ENCODE data around the gene SMIM36.
"Not testable (repeated sequence)": the region's sequence is repeated elsewhere in the genome, so short reads cannot be mapped to it uniquely, and the experiment has no call there.

Gene SMIM36

GRCh38 chr17:55453839-55454557 is 57.3 kb downstream of the SMIM36 start:
- DNase-seq, result no peak

DNA sequence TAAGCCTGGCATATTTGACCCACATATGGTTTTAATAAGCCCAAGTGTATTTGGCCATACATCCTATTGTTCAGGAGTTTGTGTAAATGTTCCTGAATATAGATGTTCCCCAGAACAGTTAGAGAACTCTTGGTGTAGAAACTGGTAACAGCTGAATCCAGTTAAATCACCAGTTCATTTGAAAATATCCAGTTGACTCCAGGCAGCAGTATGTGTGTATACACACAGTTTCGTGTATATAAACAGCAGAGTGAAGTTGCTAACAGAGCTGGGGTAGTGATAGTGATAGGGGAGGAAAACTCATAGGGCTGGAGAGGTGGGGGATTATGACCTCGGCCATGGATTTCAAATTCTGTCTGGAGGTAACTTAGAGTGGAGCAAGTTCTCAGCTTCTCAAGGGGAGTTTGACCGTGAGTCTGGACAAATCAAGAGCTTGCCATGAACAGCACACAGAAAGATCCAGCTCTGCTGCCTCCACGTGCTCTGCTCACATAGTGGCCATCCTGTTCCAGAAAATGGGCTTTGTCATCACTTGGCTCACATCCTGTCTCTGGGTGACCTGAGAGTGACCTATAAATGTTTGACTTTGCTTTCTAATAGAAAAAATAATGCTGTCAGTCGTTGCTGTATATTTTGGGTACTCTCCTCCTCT is 59.0 kb downstream of the SMIM36 start:
- DNase-seq, result no peak

DNA sequence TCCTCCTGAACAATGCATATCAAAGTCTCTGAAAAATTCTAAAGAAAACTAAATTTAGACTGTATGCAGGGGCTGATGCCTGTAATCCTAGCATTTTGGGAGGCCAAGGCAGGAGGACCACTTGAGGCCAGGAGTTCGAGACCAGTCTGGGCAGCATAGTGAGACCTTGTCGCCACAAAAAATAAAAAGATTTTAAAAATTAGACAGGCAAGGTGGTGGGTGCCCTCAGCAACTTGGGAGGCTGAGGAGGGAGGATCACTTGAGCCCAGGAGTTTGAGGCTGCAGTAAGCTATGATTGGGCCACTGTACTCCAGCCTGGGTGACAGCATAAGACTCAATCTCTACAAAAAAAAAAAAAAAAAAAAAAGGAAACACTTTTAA is 59.5 kb downstream of the SMIM36 start:
- DNase-seq, result no peak

- DNase-seq, result no peak
These were observed 60.0 kb downstream of the SMIM36 start for GRCh38 chr17:55451203-55451641.

DNA sequence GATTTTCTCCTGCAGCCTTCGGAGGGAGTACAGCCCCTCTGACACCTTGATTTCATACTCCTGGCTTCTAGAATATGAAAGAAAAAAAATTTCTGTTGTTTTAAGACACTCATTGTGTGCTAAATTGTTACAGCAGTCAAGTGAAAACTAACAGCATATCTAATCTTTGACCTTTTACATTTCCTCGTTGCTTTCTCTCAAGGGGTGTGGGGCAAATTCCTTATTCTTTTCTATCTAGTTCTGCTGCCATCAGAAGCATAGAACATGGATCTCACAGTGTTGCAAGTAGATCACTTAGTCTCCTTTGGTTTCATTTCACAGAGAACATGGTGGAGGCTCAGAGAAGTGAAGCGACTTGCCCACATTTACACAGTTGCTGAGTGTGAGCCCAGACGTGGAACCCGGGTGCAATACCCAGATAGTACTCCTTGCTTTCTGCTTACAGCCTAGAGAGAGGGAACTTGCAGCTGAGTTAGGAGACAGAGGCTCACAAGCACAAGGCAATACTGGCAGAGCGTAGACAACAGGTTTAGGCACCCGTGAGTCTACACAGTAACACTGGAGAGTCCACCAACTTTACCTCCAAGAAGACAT is 60.9 kb downstream of the SMIM36 start:
- DNase-seq, result no peak

- DNase-seq, result no peak
These were observed 62.6 kb downstream of the SMIM36 start for GRCh38 chr17:55448681-55449080.

DNA sequence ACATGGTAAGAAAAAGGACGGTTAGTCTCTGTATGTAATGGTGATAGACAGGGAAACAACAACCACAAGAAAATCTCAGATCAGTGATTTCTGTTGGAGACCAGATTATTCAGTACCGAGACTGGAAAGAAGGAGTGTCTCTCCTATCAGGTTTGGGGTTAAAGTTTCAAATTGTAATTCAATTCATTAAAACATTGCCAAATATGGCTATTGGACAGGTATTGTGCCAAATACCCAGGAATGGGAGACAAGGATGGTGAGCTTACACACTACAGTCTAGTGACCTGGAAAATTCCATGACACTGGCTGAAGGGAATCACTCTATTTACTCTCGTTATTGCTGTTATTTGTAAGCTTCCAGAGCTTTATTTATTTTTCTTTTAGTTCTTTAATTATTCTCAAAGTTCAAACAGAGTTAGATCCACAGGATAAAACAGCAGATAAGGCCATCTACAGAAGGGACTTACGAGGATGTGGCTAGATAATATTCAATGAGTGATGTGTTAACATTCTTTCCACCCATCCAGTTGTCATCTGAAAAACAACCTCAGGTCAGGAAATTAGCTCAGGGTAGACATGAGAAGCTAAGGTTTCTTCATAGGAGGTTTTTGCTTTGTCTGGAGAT is 64.6 kb downstream of the SMIM36 start:
- DNase-seq, result no peak

DNA sequence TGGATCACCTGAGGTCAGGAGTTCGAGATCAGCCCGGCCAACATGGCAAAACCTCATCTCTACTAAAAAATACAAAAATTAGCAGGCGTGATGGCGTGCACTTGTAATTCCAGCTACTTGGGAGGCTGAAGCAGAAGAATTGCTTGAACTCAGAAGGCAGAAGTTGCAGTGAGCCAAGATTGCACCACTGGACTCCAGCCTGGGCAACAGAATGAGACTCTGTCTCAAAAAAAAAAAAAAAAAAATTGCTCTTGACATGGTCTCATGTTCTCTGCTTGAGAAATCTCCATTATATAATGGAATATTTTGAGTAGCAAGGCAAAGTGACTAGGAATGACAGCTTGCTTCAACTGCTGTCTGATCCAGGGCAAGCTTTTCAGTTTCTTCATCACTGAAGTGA is 65.2 kb downstream of the SMIM36 start:
- not testable (repeated sequence) for DNase-seq

GRCh38 chr17:55444471-55445441 is 66.5 kb downstream of the SMIM36 start:
- DNase-seq, result no peak

GRCh38 chr17:55443904-55444303 is 67.3 kb downstream of the SMIM36 start:
- no peak for DNase-seq

DNA sequence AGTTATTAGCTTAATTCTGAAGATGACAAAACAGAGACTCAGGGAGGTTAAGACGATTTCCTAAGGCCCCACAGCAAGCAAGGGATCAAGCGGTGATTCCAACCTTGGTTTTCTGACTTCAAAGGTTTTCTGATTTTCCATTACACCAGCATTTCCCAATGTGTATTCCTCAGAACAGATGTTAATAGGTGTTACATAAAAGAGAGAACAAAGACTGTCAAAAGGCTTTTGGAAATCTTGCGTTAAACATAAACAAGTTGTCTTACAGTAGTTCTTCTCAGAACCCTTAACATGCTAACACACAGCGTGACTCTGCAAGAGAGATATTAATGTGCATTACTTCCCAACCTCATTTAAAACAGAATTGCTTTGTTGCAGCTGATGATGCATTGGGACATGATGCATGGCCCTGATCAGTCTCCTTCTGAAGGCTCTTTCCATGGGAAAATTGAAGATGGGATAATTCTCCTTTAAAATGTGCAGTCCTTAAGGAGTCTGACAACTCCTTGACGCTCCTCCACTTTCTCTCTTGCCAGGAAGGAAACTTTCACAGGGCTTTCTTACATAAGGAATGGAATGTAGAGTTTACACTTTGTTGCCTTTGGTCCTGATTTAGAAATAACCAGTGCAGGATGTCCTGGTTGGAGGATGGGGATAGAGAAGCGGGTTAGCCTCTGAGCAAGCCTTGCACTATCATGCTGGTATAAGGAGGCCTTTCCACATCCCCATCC is 68.1 kb downstream of the SMIM36 start:
- DNase-seq, result no peak

GRCh38 chr17:55442462-55442861 is 68.8 kb downstream of the SMIM36 start:
- DNase-seq, result no peak

DNA sequence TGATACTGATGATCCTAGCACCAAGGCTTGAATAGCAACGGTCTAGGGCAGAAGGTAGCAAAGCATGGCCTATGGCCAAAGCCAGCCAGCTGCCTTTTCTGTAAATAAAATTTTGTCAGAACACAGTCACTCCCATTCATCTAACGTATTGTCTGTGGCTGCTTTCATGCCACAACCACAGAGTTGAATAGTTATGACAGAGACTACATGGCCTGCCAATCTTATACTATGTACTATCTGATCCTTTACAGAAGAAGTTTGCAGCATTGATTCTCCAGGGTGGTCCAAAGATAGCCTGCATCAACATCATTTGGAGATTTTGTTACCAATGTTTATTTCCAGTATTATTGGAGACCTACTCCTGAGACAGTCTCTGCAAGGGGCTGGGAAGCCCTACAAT is 69.7 kb downstream of the SMIM36 start:
- no peak for DNase-seq

GRCh38 chr17:55440391-55440790 is 70.9 kb downstream of the SMIM36 start:
- no peak for DNase-seq

GRCh38 chr17:55437159-55437605 is 74.1 kb downstream of the SMIM36 start:
- DNase-seq, result no peak

- DNase-seq, result no peak
These were observed 74.8 kb downstream of the SMIM36 start for GRCh38 chr17:55436224-55437158.

DNA sequence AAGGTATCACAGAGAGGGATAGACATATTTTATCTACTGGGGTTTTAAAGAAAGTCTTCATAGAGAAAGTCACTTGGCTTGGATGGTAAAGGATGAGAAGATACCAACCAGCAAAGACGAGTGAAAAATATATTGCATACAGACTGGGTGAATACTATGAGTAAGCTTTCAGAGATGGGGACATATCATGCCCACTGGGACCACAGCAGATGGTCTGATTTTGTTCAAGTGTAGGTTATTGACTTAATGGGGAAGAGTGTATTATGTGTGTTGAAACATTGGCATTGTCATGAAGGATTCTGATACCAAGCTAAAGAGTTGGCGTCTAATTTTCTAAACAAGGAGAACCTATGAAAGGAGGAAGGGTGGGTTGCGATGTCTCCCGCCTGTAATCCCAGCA is 75.8 kb downstream of the SMIM36 start:
- DNase-seq, result no peak

DNA sequence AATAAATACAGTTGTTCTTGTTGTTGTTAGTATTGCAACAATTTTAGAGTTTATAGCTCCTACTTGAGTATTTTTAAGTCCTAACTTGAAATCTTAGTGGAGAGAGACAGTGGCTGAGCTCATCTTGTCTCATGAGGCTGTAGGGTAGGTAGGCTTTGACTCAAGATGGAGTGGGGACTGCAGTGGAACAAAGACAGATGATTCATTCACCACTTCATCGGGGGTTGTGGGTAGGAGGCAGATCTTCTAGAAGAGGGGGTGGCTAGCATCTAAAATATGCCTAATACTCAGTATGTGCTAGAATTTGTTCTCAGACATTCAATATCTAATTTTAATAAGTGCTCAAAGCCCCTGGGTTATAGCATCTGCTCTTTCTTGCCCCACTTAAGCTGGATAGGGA is 76.5 kb downstream of the SMIM36 start:
- no peak for DNase-seq

- no peak for DNase-seq
These were observed 77.4 kb downstream of the SMIM36 start for GRCh38 chr17:55433629-55434422.

All from stimulated activated CD4-positive, alpha-beta T cell treated with anti-CD3 and anti-CD28 coated beads, Interleukin-2, amount 100 ng/mL, for 48 hours (primary cell).